NCI-H460 (cell line): ENCODE data around the gene GALNT14. TPM values are rescaled to one million over a fixed set of nuclear protein-coding genes. Genes with fewer than 3 reads are reported as not detected.
"Not testable (repeated sequence)": the region's sequence is repeated elsewhere in the genome, so short reads cannot be mapped to it uniquely, and the experiment has no call there.

ENCODE experiments used
- DNase-seq: peaks from one replicate; pipeline ENCODE4 v3.0.0-alpha.2; 2016; ENCODE audit warnings: low read depth; ENCODE audit errors: extremely low read depth
- total RNA-seq: library from RNA; depleted of rRNA; stranded (reverse); fragments of >200 nt; shearing (Covaris generic); gene quantifications from 2 replicates; pipeline ENCODE4 v1.2.3, GENCODE V29; 2014

The GALNT14 gene
- total RNA-seq, 1 experiment from 2014 or later, result 21.8 TPM

DNA sequence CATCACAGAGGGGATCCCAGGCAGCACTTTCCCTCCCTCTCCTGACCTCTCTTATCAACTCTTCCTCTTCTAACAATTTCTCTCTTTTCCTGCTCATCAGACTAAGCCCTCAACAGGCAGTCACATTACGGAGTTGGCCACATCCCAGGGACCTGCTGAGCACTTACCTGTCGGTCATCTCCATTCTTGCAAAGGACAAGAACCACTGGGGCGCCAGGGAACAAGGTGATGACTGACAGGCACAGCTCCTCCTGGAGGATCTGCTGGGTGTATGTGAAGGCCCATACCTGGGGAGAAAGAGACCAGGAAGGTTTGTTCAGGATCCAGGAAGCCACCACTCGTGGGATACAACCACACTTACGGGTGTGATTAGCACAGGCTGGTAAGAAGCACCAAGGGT is 226.2 kb downstream of the GALNT14 start:
- no peak for DNase-seq

DNA sequence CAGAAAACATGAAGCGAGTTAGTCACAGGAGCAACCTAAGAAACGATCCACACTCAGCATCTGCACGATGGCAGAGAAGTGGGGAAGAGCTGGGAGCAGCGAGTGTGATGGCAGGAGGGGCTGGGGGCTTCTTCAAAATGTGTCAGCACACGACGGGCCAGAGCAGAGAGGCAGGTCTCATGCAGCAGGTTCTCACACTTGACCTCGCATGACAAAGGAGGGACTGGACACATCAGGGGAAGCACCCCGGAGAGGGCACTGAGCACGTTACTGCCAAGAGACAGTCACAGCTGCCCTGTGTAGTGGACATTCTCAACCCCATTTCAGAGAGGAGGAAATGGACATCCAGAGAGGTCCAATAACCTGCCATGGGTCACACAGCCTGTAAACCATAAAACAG is 226.9 kb downstream of the GALNT14 start:
- DNase-seq, result no peak

DNA sequence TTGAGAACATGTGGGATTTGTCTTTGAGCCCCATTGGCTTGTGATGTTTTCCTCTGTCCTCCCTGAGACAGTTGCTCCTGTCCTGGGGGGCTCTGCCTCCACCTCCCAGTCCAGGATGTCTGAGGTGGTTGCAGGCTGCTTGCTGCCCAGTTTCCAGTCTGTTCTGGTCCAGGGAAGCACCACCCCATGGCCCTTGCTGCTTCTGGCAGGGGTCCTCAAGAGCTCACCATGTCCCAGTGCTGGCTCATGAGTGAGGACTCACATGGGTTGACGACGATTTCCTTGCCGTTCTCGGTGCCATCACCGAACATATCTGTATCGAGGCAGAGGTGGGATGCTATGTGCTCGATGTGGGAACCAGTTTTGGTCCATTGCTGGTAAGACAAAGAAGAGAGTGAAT is 227.6 kb downstream of the GALNT14 start:
- DNase-seq, result no peak

DNA sequence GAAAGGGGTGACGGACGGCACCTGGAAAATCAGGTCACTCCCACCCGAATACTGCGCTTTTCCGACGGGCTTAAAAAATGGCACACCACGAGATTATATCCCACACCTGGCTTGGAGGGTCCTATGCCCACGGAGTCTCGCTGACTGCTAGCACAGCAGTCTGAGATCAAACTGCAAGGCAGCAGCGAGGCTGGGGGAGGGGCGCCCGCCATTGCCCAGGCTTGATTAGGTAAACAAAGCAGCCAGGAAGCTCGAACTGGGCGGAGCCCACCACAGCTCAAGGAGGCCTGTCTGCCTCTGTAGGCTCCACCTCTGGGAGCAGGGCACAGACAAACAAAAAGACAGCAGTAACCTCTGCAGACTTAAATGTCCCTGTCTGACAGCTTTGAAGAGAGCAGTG is 233.8 kb downstream of the GALNT14 start:
- not testable (repeated sequence) for DNase-seq

DNA sequence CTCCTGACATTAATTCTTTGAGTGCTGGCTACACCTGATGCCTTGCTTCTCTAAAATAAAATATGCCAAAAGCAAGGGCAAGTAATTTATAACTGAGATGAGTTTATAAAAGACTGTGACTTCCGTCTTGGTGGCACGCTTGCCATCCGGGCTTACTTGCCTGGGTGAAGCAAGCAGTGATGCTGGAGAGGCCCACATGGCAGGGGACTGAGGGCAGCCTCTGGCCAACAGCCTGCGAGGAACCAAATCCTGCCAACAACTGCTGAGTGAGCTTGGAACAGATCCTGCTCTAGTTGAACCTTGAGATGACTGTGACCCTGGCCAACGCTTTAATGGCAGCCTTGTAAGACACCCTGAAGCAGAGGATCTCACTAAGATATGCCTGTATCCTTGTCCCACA is 234.9 kb downstream of the GALNT14 start:
- DNase-seq, result no peak

DNA sequence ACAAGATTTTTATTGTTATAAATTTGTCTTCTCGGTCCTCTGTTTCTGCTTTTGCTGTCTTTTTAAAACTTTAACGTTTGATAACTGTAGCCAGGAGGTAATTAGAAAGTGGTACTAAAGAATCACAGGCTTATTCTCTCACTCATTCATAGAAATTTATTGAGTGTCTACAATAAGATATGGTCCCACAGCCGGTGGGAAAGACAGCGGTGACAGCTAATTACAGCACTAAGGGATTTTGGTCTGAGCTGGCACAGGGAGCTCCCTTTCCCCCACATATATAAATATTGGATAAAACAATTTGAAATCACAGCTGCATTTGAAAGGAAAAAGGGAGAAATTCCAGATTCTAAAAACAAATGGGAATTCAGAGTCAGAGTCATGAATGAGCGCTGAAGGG is 237.9 kb downstream of the GALNT14 start:
- DNase-seq, result no peak

DNA sequence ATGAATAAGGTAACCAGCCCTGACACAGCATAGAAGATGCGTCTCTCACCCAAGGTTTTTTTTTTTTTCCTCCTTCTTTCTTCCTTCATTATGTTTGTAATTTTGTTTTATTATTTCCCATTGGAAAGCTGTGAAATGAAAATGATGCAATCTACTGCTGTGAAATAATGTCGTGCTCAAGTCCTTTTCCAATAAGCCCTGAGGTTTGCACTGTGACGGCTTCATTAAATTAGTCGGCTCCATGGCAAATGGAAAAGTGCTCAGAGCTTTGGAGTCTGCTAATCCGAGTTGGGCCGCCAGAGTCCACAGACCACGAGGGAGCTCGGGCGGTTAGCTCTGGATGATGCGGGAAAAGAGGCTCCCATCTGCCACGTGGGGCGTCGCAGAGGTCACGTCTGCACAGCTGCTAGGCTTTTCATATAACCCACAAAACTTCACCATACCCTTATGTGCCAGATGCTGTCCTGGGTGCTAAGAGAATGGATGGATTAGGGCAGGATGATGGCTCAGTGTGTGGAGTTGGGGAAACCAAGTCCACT is 238.7 kb downstream of the GALNT14 start:
- DNase-seq, result no peak

DNA sequence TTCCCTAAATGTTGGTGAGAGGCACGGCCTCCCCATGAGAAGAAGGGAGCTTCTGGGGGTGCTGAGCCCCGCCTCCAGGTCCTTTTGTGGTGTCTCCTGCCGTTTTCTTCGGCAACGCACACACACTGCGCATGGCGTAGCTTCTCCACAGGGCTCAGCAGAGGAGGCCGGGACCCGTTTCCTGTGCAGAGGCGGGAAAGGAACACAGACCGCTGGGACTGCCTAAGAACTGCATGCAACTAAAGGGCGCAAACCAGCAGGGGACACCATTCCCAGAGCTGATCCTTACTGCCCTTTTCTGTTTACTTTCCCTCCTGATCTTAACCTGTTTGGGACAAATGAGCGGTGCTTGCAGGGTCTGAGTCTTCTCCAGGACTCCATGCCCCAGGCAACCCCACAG is 240.7 kb downstream of the GALNT14 start:
- no peak for DNase-seq

DNA sequence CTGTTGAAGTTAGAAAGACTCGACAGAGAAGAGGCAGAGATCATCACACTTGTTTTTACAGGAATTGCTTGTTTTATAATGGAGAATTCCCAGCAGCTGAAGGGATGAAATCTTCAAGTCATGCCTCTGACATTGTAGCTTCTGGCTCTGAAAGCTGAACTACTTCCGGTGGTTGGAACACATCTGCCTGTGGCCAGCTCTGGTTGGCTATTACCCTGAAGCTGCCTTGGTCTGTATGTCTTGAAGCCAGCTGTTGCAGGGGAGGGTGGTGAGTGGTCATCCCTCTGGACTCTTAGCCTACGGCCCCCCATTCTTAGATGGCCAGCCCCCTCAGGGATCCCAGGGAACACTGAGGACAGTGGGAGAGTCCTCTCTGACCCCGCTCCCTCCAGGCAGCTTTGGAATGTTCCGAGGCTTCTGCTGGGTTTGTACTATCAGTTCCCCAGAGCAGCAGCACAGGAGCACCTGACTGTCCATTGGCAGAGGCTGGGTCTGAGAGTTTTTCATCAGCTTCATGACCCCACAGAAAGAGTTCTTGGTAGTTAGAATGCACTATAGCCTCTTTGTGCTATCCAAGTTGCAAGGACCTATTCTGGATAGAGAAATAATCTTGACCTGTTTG is 243.6 kb downstream of the GALNT14 start:
- DNase-seq, result no peak

DNA sequence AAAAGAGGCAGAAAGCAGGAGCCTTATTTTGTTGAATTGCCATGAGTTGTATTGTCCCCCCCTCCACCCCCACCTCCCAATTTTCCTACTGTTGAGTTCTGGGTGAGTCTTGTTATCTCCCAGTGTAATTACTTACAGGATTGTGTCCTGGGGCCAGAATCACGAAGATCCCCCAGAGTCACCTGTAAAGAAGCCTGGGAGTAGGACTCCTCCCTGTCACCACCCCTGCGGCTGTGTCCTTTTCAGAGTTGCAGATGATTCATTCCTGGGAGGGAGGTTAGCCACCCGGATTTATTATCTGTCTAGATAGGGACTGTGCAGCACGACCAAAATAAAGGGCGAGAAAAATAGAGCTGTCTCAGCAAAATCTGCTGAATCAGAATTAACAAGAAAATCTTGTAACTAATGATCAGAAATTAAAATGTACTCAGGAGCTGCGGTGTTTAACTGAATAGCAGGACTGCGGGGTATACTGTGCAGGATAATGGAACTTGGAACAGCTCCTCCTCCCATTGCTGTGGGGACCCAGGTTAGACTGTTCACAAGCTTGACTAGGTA is 249.3 kb downstream of the GALNT14 start:
- DNase-seq, result no peak

DNA sequence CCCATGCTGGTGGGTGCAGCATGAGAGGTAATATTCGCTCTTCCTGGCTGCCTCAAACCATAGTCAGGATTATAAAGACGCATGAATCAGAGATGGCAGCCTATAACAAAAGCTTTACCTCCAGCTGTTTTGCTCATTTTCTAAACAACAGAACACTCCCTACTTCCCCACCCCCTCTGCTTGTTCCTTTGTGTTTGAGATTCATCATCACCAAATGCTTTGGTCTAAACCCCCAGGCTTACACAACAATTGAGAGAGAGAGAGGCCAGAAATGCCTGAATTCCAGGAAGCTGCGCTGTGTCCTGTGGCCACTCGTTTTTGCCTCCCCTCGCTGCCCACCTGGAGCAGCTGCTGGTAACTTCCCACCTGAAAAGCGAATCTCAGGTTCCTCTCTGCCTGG is 252.2 kb downstream of the GALNT14 start:
- no peak for DNase-seq

DNA sequence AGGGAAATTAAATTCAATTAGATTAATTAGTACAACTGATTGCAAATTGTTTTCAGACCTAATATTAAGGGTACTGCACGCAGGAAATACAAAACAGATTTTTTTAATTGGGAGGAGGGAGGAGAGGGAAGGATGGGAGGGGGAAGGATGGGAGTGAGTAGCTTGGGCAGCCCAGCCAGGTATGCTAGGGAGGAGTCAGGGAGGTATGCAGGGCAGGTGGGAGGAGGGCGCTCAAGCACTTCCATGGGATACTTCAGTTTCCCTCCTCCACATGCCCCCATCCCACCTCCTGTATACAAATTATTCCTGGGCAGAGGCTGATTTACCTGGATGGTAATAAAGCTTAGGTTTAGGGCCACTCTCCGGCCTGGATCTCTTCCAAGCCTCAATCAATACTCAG is 254.4 kb downstream of the GALNT14 start:
- DNase-seq, result no peak

DNA sequence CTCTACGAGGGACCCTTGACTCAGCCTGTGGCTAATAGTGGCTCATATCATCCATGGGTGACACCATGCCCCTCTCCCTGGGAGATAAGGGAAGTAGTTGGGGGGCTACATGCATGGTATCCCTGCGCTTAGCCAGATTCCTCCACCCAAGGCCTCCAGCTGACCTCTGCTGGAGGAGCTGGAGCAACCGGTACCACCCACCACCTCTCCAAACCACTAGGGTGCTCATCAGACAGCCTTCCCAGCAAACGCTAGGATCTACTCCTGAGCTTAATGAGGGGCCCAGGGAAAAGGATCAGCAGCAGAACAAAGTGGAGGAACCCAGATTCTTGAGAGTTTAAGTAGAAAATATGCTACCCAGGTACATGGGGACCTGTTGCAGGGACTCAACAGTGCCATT is 255.1 kb downstream of the GALNT14 start:
- DNase-seq, result no peak

DNA sequence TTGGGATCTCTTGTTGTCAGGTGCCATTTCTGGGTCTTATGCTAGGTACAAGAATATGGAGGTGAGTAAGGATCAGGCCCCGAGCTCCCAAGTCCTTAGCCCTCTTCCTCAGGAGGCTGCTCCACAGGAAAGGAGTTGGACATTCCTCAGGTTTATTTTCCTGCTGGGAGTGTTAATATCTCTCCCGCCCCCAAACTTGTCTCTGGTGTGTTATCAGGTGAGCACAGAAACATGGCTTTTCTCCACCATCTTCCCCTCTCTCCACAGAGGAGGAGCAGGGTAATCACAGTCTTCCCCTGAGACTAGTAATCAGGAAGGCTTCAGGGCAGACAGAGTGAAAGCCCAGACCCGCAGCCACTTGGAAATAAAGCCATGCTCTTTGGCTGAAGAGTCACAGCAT is 257.7 kb downstream of the GALNT14 start:
- DNase-seq, result no peak

DNA sequence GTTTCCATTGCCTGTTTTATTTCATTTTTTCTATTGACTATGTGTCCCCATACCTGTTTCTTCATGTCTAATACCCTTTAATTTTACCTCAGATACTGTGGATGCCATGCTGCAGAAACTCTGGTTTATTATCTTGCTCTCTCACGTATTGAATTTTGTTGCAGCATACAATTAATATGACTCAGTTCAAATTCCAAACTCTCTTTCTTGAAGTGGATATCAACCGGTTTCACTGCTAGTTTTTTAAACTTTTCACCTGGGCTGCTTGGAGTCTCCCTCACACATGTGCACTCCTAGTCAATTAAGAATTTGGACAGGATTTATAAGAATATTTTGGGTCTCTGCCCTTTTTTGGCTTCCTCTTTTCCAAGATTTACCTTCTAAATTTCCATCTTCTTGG is 260.4 kb downstream of the GALNT14 start:
- no peak for DNase-seq

DNA sequence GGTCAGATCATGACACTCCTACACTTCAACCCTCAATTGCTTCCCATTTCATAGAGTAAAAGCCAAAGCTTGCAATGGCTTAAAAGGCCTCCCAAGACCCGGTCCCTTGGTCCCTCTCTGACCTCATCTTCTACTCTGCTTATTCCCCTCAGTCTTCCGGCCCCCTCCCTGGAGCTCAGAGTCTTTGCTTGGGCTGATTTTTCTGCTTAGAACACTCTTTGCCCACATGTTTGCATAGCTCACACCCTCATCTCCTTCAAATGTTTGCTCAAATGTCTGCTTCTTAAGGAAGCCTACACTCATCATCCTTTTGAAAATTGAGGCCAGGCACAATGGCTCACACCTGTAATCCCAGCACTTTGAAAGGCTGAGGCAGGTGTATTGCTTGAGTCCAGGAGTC is 265.4 kb downstream of the GALNT14 start:
- no peak for DNase-seq

DNA sequence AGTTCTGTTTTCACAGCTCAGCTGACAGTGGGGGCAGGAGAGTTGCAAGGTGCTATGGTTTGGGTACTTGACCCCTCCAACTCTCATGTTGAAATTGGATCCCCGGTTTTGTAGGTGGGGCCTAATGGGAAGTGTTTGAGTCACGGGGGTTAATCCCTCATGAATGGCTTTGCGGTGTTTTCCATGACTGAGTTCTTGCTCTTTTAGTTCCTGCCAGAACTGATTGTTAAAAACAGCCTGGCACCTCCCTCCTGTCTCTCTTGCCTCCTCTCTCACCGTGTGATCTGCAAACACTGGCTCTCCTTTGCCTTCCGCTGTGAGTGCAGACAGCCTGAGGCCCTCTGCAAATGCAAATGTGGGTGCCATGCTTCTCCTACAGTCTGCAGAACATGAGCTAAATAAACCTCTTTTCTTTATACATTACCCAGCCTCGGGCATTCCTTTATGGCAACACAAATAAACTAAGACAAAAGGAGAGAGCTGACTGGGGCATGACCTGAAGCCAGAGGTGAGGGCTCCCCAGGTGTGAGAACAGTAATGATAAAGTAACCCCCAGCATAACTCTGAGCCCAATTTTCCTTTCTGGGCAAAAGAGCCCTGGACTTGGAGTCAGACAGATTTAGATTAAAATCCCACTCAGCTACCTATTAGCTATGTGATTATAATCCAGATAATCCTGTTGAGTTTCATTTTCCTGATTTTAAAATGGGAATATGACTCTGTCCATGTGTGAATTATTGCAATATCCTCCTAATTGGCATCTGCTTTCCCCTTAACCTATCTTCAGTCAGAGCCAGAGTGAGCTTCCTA is 266.1 kb downstream of the GALNT14 start:
- DNase-seq, result no peak

DNA sequence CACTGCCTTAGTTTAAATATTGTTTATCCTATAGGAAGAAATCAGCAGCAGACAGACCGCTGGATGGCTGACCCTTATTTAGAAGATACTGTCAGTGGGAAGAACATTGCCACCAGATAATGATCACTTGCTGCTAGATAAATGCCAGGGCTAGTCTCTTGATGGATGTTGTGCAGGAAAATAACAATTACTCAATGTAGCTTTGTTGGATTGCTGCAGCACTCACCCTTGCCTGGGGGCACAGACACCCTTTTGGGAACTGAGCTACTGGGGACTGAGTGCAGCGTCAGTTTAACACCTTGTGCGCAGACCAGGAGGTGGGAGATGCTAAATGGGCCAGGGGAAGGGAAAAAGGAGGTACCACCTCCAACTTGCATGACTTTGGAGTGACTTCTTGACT is 266.8 kb downstream of the GALNT14 start:
- DNase-seq, result no peak

DNA sequence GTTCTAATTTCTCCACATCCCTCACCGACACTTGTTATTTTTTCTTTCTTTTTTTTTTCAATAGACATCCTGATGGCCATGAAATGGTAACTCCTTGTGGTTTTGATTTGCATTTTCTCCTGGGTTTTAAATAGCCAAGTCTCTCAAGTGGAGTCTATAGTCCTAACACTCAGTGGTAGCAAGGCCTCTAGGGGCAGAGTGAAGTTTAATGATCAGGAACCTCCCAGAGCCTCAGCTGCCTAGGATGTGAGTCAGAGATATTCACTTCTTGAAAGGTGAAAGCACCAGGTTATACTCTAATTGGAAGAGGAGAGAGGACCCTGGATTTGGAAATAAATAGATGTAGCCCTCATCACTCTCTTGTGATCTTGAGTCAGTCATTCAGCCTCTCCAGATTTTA is 268.3 kb downstream of the GALNT14 start:
- no peak for DNase-seq

DNA sequence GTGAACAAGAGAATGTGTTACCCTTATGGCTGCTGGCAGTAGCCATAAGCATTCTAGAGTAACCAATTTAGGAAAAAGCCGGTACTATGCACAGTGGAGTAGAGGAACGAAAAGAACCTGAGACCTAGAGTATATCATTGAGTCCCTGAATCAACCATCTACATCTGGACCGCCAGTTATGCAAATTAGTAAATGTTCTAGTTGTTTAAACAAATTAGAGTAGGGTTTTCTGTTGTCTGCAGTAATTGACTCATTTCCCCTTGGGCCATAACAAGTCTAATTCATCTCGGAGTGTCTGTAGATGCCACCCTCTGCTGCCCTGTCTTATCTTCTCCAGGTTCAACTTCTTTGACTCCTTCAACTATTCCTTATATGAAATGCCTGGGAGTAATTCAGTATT is 270.9 kb downstream of the GALNT14 start:
- no peak for DNase-seq

DNA sequence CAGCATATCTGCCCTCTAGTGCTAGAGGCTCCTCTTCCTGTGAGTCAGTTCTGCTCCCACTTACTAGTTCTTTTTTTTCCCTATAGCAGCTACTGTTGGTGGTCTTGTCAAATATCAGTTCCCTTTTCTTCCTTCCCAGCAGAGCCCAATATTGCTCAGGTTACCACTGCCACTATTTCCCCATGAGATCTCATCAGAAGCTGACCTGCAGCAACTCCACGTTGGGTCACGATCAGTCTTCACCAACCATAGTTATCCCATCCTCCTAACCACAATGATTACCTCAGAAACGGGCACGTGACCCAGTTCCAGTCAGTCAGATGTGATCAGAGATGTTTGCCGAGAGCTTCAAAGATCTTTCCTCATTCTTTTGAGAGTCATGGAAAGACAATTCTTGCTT is 271.3 kb downstream of the GALNT14 start:
- no peak for DNase-seq
